ENCODE data around the gene LAMB2. TPM values are rescaled to one million over a fixed set of nuclear protein-coding genes. Genes with fewer than 3 reads are reported as not detected.

The LAMB2 gene
- total and polyA plus RNA-seq, 10 of the 15 experiments (the other 5 are each of a cell fraction or from before 2014, with no cell fraction given), result 0.13 to 3.2 (median 0.64) TPM; not detected in 3

DNA sequence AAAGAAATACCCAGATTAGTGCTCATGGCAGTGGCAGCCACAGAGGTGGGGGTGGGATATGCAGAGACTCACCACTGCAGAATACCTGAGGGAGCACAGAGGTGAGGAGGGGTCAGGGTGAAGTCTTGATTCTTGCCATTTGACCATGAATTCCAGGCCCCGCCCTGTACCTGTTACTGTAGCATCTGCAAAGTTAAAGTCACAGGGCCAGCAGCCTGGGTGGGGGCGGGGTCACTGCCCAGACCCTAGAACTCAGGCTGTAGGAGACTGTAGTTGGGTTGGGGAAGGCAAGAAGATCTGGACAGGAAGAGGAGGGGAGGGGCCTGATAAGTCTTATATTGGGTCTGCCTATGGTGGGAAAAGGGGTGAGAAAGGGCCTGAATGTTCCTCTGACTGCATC lies 18.8 kb upstream of the LAMB2 start (continued):
- TF ChIP-seq, protein P1, sequence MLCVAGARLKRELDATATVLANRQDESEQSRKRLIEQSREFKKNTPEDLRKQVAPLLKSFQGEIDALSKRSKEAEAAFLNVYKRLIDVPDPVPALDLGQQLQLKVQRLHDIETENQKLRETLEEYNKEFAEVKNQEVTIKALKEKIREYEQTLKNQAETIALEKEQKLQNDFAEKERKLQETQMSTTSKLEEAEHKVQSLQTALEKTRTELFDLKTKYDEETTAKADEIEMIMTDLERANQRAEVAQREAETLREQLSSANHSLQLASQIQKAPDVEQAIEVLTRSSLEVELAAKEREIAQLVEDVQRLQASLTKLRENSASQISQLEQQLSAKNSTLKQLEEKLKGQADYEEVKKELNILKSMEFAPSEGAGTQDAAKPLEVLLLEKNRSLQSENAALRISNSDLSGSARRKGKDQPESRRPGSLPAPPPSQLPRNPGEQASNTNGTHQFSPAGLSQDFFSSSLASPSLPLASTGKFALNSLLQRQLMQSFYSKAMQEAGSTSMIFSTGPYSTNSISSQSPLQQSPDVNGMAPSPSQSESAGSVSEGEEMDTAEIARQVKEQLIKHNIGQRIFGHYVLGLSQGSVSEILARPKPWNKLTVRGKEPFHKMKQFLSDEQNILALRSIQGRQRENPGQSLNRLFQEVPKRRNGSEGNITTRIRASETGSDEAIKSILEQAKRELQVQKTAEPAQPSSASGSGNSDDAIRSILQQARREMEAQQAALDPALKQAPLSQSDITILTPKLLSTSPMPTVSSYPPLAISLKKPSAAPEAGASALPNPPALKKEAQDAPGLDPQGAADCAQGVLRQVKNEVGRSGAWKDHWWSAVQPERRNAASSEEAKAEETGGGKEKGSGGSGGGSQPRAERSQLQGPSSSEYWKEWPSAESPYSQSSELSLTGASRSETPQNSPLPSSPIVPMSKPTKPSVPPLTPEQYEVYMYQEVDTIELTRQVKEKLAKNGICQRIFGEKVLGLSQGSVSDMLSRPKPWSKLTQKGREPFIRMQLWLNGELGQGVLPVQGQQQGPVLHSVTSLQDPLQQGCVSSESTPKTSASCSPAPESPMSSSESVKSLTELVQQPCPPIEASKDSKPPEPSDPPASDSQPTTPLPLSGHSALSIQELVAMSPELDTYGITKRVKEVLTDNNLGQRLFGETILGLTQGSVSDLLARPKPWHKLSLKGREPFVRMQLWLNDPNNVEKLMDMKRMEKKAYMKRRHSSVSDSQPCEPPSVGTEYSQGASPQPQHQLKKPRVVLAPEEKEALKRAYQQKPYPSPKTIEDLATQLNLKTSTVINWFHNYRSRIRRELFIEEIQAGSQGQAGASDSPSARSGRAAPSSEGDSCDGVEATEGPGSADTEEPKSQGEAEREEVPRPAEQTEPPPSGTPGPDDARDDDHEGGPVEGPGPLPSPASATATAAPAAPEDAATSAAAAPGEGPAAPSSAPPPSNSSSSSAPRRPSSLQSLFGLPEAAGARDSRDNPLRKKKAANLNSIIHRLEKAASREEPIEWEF (IDR thresholded peaks at IDR 0.05; ENCODE audit: insufficient replicate concordance, low read depth, low read length), result no peak
- TF ChIP-seq, protein P2, sequence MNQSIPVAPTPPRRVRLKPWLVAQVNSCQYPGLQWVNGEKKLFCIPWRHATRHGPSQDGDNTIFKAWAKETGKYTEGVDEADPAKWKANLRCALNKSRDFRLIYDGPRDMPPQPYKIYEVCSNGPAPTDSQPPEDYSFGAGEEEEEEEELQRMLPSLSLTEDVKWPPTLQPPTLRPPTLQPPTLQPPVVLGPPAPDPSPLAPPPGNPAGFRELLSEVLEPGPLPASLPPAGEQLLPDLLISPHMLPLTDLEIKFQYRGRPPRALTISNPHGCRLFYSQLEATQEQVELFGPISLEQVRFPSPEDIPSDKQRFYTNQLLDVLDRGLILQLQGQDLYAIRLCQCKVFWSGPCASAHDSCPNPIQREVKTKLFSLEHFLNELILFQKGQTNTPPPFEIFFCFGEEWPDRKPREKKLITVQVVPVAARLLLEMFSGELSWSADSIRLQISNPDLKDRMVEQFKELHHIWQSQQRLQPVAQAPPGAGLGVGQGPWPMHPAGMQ (IDR thresholded peaks at IDR 0.05; ENCODE audit: borderline replicate concordance), result no peak
- TF ChIP-seq TCF12 (IDR thresholded peaks at IDR 0.05; ENCODE audit: low read depth, low read length) (no peak), CREB1 (IDR thresholded peaks at IDR 0.05; ENCODE audit: low read depth) (no peak), ZNF622 (IDR thresholded peaks at IDR 0.05) (no peak), ATF7 (IDR thresholded peaks at IDR 0.05; ENCODE audit: low read depth) (no peak)
- TF ChIP-seq, protein P3, sequence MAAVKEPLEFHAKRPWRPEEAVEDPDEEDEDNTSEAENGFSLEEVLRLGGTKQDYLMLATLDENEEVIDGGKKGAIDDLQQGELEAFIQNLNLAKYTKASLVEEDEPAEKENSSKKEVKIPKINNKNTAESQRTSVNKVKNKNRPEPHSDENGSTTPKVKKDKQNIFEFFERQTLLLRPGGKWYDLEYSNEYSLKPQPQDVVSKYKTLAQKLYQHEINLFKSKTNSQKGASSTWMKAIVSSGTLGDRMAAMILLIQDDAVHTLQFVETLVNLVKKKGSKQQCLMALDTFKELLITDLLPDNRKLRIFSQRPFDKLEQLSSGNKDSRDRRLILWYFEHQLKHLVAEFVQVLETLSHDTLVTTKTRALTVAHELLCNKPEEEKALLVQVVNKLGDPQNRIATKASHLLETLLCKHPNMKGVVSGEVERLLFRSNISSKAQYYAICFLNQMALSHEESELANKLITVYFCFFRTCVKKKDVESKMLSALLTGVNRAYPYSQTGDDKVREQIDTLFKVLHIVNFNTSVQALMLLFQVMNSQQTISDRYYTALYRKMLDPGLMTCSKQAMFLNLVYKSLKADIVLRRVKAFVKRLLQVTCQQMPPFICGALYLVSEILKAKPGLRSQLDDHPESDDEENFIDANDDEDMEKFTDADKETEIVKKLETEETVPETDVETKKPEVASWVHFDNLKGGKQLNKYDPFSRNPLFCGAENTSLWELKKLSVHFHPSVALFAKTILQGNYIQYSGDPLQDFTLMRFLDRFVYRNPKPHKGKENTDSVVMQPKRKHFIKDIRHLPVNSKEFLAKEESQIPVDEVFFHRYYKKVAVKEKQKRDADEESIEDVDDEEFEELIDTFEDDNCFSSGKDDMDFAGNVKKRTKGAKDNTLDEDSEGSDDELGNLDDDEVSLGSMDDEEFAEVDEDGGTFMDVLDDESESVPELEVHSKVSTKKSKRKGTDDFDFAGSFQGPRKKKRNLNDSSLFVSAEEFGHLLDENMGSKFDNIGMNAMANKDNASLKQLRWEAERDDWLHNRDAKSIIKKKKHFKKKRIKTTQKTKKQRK (IDR thresholded peaks at IDR 0.05; ENCODE audit: low read depth, low read length), result no peak
- TF ChIP-seq, protein P4, sequence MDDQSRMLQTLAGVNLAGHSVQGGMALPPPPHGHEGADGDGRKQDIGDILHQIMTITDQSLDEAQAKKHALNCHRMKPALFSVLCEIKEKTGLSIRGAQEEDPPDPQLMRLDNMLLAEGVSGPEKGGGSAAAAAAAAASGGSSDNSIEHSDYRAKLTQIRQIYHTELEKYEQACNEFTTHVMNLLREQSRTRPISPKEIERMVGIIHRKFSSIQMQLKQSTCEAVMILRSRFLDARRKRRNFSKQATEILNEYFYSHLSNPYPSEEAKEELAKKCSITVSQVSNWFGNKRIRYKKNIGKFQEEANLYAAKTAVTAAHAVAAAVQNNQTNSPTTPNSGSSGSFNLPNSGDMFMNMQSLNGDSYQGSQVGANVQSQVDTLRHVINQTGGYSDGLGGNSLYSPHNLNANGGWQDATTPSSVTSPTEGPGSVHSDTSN (IDR thresholded peaks at IDR 0.05; ENCODE audit: insufficient replicate concordance, low read depth, low read length), result no peak
- TF ChIP-seq, protein P5, sequence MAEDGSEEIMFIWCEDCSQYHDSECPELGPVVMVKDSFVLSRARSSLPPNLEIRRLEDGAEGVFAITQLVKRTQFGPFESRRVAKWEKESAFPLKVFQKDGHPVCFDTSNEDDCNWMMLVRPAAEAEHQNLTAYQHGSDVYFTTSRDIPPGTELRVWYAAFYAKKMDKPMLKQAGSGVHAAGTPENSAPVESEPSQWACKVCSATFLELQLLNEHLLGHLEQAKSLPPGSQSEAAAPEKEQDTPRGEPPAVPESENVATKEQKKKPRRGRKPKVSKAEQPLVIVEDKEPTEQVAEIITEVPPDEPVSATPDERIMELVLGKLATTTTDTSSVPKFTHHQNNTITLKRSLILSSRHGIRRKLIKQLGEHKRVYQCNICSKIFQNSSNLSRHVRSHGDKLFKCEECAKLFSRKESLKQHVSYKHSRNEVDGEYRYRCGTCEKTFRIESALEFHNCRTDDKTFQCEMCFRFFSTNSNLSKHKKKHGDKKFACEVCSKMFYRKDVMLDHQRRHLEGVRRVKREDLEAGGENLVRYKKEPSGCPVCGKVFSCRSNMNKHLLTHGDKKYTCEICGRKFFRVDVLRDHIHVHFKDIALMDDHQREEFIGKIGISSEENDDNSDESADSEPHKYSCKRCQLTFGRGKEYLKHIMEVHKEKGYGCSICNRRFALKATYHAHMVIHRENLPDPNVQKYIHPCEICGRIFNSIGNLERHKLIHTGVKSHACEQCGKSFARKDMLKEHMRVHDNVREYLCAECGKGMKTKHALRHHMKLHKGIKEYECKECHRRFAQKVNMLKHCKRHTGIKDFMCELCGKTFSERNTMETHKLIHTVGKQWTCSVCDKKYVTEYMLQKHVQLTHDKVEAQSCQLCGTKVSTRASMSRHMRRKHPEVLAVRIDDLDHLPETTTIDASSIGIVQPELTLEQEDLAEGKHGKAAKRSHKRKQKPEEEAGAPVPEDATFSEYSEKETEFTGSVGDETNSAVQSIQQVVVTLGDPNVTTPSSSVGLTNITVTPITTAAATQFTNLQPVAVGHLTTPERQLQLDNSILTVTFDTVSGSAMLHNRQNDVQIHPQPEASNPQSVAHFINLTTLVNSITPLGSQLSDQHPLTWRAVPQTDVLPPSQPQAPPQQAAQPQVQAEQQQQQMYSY (CRISPR knock-in tag; IDR thresholded peaks at IDR 0.05), result no peak
